Measurements from ENCODE around the gene ZNF335.
"Not testable (repeated sequence)": the region's sequence is repeated elsewhere in the genome, so short reads cannot be mapped to it uniquely, and the experiment has no call there.

- not testable (repeated sequence) for TF ChIP-seq CTCF (conservative IDR thresholded peaks at IDR 0.05; ENCODE audit: low read length); EZH2phosphoT487 (IDR thresholded peaks at IDR 0.05; ENCODE audit: borderline replicate concordance)
These were observed 15.7 kb downstream of the ZNF335 start for GRCh38 chr20:45956326-45956725.

All from Loucy (cell line).